Stimulated activated CD8-positive, alpha-beta memory T cell treated with anti-CD3 and anti-CD28 coated beads, Interleukin-4, amount 100 ng/mL, for 4 hours (primary cell): ENCODE data around the gene GALT.

Source experiments
- DNase-seq, 2 donors: peaks; one replicate each; pipeline ENCODE4 v3.0.0-alpha.2; 2020; ENCODE audit warnings: low read depth in 2 of 2, low spot score in 1 of 2

GALT gene

DNA sequence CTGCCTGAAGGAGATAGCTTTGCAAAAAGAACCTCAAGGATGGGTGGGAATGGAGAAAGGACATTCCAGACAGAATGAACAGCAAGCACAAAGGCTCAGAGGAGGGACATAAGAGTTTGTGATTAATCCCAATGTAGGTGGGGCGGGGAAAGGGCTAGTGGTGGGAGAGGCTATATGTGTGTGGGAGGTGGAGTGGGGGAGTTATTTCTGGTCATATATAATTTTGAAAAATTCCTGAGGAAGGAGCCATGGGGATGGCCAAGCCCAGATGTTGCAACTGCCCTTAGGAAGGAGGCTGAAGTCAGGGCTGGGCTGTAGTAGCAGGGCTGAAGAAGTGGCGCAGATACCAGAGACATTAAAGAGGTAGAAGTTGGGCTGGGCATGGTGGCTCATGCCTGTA is 29.4 kb downstream of the GALT start:
- DNase-seq: no peak

DNA sequence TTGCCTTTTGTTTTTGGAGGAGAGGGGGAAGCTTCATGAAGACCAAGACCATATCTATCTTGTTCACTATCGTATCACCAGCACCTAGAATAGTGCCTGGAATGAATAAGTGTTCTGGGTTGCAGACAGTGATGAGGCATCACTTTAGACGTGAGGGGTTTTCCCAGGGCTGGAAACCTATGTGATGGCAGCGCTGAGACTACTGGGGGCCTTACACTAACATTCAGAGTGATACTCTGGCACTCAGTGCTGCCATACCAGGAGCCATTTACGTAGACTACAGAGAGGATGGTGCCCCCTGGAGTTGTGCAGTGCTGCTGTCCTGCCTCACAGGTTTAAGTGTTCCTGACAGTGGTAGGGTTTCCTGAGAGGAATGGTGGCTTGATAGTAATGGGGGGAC is 37.7 kb downstream of the GALT start:
- no peak for DNase-seq

DNA sequence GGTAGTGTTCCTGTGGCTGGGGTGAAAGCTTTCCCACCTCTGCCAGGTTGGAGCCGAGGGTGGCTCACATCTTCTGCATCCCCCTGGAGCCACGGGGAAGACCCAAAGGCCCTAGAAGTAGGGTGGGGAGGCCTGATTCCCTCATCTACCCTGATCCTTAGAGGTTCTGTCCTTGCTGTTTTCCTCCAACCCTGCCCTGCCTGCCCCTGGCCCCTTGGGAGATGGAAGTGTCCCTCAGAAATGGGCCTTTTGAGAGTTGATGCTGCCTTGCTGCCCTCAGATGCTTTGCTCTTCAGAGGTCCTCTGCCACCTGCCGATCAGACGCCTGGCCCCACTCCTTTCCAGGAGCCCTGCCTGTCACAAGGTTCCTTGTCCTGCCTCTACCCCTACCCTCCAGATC is 38.3 kb downstream of the GALT start:
- DNase-seq: no peak

DNA sequence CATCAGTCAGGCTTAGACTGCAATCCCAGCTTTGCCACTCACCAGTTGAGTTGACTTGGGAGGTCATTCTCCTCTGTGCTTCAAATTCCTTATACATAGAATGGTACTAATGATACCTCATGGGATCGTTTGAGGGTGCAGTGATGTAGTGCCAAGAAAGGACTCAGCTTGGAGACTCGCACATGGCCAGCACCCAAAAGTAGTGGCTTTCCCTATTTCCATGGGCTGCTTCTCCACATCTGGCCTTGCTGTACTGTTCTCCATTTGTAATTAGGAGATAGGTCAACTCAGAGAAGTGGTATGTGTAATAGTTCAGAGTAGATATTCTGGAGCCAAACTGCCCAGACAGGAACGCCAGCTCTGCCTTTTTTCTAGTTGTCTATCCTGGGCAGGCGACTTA is 39.1 kb downstream of the GALT start:
- DNase-seq: no peak

DNA sequence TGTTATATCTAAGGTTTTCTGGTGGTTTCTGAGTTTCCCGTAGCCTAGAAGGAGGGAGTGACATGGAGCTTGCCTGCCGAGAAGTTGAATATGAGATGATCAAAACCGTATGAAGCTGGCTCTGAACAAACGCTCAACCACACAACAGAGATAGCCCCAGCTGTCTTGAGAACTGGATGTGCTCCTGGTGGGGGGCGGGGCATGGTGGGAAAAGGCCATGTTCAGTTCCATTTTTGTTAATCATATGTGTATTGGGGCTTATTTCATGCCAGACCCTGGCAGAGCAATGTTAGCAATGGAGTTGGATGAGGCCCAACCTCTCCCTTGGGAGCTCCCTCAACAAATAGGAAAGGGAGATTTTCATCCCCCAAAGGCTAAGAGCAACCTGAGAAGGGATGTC is 39.8 kb downstream of the GALT start:
- no peak for DNase-seq

DNA sequence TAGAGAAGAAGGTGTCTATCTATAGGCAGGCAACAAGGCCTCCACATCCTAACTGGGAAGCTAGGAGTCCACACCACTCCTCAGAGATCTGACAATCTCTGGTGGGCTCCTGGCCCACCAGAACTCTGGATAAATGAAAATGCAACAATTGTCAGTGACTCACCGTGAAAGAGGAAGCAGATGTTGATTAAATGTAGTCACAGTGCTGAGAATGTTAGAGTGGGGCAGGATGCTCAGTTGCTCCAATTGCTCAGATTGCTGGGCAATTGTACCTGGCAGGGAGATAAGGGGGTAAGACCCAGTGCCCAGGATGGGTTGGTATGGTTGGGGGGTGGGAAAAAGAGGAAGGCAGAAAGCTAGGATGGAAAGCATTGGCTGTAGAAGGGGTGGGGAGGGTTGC is 40.3 kb downstream of the GALT start:
- no peak for DNase-seq

DNA sequence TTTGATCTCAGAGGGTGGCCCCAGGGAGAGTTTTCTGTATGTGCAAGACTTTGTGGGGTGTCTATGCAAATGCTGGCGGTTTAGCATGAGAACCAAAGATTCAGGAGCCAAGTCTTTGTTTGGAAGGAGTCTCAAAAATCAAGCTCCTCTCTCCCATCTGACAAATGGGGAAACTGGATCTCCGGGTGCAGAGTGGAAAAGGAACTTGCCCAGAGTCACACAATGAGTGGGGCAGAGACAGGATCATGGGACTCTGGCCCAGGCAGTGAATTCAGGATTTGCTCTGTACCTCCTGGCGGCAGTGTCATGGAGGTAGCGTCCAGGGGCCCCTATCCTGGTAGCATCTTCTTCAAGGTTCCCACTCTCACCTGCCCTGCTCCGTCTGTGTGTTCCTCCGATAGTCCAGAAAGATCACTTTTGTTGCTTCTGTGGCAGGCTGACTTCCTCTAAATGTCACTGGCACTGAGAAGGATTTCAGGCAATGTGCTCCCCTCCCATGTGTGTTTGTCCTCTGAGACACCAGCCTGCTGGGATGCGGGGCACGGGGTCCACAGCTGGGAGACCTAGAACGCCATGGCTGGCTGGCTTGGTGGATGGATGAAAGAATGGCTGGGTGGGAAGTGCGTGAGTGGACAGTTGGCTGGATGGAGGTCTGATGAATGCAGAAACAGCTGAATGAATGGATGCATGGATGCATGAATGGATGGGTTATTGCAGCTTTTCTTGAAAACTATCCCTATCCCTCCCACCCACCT is 41.0 kb downstream of the GALT start:
- no peak for DNase-seq

DNA sequence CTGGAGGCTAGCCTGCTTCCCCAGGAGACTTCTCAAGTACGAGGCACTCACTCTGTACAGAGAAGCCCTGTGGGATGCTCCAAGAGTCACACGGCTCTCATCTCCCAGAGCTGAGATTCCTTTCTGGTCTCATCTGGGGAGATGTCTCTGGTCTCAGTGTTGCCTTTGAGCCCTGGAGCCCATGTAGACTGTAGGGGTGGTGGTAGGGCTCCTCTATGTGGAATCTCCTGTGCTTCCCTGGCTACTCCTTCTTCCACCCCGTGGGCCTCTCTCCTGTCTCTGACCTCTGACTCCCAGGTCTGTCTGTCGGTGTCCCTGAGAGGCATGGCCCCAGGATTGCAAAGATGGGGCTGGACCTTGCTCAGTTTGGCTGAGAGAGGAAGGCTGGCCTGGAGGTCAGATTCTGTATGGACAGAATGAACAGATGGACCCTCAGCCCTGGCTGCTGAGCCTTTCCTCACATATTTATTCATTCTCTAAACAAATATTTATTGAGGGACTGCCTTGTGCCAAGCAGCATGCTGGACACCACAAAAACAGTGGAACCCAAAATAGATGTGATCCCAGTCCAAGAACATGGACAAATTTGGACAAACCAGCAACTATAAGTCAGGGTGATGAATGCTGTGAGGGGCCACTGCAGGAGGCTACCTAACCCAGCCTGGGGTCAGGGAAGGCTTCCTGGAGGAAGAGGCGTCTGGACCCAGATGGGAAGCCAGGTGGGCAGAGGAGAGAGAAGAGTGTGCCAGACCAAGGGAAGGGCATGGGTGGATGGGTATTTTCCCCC is 42.0 kb downstream of the GALT start:
- no peak for DNase-seq

DNA sequence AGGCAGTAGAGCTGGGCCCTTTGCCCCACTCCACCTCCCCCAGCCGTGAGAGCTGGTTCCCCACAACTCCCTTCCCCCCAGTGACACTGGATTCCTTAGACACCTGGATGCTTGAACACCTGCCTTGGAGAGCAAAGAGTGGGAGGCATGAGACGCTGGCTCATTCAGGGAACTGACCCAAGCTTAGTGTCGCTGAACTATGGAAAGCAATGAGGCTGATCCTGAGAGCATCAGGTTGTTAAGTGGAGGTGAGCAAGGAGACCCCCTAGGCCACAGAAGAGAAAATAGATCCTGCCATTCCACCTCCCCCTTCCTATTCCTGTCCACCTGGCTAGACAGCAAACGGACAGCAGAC is 42.6 kb downstream of the GALT start:
- DNase-seq: no peak

DNA sequence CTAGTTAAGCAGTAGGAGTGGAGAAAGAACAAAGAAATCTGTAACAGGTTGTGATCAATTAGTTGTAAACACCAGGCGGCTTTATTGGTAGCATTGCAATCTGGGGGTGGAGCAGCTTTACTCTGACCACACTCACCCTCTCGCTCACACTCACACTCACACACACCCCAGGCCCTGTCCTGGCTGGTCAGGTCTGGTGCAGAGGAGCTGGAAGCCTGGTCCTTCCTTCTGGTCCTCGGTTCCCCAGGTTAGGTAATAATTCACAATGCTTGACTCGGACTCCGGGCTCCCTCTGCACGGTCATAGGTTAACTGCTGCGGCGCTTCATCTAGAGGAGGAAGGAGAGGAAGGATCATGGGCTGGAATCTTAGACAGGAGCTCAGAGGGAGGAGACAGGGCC is 43.0 kb downstream of the GALT start:
- DNase-seq: no peak

DNA sequence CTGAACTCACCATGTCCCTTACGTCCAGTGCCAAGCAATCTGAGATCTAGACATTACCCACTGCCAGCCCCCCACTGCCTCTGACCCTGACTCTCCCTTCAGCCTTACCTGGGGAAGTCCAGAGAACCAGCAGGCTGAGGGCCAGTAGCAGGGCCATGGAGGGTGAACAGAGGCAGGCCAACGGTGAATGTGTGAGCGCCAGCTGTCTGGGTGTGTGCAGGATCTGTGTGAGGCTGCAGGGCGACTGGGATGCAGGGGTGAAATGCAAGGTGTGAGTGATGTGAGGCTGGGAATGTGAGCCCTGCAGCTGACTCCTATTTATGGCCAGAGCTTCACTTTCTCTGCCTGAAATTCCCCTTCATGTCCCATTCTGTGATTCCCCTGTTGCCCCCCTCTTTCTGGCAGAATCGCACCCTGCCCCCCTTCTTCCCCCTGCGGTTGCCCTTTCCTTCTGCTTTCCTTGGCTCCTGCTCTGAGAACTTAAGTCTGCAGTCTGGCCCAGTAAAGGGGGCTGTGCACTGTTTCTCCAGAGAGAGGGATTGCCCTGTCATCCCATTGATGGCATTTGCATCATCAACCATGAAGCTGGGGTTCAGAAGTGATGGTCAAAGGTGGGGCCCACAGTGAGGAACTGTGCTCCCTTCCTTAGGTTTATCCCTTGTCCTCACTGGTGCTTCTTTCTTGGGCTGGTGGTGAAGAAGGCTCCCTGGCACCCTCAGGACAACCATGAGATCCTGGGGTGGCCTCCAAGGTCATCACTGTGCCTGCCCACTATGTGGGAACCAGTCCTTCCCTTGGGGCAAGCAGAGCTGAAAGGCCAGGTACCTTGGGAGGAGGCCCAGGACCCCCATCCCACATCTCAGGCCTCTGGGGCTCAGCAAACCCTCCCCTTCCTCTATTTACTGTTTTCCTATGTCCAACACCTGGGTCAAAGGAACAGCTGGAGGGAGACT is 44.8 kb downstream of the GALT start, which contains the start of gene CCL19:
Gene CCL19 (minus strand): TSS at position 294 of the 953 bp plus-strand sequence. CDS start 137 bp downstream, at position 157.
- DNase-seq: no peak

DNA sequence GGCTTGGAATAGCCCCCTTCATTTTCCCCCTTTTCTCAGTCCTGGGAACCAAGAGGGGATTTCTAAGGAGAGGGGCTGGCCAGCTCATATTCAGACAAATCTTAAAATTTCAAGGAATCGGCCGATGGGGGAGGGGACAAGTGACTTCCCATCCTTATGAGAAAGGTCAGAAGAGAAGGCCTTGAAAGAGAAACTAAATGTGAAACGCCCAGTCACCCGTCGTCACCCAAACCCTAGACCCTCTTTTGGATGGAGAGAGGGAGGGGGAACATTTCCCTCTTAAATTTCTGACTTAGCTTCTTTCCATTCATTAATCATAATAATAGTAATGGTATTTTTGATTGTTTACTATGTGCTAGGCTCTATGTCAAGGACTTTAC is 45.5 kb downstream of the GALT start:
- DNase-seq: no peak

DNA sequence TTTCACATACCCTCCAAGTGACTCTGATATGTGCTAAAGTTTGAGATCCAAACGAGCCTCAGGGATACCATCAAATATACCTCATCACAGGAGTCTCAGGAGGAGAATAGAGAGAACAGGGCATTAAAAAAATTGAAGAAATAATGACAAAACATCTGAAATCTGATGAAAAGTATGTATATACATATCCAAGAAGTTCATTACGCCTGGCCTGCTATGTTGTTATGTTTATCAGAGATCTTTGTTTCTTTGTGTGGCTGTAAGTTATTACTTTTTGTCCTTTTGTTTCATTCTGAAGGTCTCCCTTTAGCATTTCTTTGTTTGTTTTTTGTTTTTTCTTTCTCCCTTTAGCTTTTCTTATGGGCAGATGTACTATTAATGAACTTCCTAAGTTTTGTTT is 47.1 kb downstream of the GALT start:
- DNase-seq: no peak

DNA sequence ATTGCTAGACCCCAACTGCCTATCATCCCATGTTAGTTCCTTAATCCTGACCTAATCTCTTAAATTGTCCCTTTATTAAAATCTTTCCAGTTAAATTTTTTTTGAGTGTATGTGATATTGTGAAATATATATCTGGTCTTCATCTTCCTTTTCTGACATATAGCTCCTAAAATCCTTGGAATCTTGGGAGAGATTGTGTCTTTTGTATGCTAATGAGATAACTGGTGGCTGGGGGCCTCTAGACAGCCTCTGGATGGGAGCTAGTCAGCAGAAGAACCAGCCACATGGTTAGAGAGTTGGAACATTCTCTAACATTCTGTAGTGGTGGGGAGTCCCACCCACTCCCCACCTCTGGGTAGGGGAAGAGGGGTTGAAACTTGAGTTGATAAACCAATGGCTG is 48.3 kb downstream of the GALT start:
- no peak for DNase-seq
